GM20000 (cell line): ENCODE data around the gene QRICH2.

Experiments
- DNase-seq: peaks from one replicate; pipeline ENCODE4 v3.0.0; 2012; ENCODE audit warnings: low spot score
- CTCF ChIP-seq: IDR thresholded peaks from 2 replicates; pipeline ENCODE4 v1.5.1; 2012; ENCODE audit warnings: mild to moderate bottlenecking, control low read depth; ENCODE audit errors: extremely low read depth, missing control alignments

The QRICH2 gene

DNA sequence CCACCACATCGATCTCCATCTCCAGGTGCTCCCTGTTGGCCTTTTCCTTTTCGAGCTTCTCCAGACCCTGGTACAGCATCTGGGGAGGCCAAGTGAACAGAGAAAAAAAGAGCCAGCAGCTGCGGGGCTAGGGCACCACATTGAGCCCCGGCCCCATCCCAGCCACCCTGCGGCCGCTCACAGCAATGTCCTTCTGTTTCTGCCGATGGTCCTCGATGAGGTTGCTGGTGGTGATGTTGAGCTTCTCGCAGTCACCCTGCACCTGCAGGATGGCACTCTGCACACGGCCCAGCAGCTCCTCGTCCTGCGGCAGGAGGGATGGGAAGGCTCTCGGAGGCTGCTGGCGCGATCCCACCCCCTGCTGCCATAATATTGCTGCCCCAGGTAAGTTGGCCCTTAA lies 27.4 kb downstream of the QRICH2 start:
- no peak for TF ChIP-seq CTCF
- no peak for DNase-seq

GRCh38 chr17:76279742-76280287 lies 28.3 kb downstream of the QRICH2 start:
- TF ChIP-seq CTCF, result no peak
- DNase-seq, result no peak

GRCh38 chr17:76278952-76279741 lies 28.9 kb downstream of the QRICH2 start:
- TF ChIP-seq CTCF, result peak; percentile 75
- peak; percentile 85 for DNase-seq

DNA sequence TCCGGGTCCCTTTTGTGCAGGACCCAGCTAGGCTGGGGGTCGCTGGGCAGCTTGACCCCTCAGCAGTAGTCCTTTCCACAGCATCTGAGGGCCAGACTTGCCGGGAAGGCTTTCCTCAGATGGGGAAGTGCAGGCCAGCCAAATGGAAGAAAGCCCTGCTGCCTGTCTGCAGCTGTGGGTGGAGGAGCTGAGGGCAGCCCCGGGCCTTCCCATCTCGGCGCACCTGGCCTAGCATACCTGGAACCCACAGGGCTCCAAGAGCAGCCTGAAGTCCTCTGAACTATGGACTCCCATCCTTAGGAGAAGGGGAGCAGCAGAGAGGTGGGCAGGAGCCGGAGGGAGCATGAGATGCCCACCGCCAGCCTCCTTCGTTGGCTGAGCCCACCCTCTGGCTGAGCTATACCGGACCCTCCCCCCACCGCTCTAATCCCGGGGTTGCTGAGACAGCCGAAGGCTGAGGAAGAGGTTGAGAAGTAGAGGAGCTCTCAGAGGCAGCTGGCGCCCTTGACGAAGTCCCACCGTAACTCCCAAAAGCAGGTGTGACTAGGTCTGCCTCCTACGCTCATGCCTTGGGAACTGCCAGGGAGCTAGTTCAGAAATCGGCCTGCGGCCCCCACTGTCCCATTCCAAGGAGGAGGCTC lies 29.7 kb downstream of the QRICH2 start:
- DNase-seq, result no peak
- no peak for TF ChIP-seq CTCF

DNA sequence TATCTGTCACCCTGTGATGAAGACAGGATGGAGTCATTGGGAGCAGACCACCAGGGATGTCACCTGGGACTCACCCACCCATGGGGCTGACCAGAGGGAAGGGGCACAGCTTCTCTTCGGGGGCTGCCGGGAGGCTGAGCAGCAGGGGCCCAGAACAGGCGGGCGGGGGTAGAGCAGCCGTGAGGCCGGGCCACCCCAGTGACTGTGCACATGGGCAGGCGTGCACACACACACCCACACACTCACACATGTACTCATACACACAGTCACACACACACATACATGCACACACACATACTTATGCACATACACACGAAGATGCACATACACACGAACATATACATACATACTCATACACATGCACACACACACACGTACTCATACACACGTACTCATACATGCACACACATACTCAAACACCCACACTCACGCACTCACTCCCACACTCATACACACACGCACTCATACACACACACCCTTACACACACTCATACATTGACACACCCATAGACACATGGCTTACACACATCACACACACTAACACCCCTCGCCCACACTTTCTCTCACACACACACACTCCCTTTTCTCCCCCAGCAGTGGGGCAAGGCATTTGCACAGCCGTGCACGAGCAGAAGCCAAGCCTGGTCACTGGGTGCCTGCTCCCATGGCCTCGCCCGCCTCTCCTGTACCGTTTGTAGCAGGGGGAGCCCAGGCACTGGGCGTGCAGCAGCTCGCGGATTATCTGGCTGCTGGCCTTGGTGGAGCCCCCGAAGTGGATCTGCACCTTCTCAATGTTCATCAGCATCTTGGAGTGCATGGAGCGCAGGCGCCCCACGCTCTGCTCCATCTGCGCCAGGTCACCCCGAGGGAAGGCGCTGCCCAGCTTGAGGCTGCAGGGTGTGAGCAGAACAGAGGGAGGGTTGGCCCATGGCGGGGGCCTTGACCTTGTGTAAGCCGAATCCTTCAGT lies 30.5 kb downstream of the QRICH2 start:
- TF ChIP-seq CTCF, result no peak
- no peak for DNase-seq

DNA sequence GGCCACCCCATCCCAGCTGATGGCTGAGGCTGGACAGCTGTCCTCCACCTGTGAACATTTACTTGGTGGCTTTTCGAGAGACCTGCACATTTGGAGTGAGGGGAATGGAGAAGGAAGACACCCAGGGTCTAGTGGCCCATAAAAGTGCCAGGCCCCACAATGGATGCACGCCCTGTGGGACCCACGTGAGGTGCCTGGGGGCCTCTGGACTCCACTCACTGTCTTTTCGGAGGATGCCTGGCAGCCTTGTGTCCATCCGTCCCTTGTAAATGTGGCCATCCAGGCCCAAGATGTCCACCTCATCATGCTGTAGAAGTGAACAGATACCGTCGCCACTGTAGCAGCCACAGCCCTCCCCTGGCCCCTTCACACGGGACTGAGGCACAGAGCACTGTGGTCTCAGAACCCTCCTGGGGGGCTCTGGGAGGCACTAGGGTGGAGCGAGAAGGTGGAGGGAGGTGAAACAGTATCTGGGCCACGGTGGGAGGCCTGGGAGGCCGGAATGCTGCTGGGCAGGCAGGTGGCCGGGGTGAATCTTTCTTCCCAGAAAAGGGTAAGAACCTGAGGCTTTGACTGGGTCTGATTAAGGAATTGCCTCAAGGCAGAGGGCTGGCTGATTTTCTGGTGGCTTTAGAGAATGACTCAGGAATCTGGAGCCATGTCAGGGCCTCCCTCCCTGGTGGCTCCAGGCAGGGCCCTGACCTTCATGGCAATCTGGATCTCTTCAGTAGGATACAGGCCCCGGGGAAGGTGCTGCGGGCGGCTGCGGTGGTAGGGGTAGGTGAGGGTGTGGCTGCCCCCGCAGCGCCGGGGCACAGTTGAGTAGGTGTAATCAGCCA lies 31.4 kb downstream of the QRICH2 start:
- no peak for DNase-seq
- TF ChIP-seq CTCF, result no peak
